Type B pancreatic cell (in vitro differentiated cells): ENCODE data around the gene JAZF1. TPM values are rescaled to one million over a fixed set of nuclear protein-coding genes. Genes with fewer than 3 reads are reported as not detected.

Source experiments
- DNase-seq: peaks from one replicate; pipeline ENCODE4 v3.0.0; 2021; ENCODE audit warnings: mixed read lengths; ENCODE audit not compliant: unreplicated experiment; ENCODE audit errors: extremely low spot score
- H3K27ac Mint-ChIP-seq: 2 replicates; pipeline ENCODE4 v1.8.0; 2021; ENCODE audit warnings: mild to moderate bottlenecking, mixed read lengths
- H3K27me3 Mint-ChIP-seq: 2 replicates; pipeline ENCODE4 v1.8.0; 2021; ENCODE audit warnings: mixed read lengths
- H3K36me3 Mint-ChIP-seq: 2 replicates; pipeline ENCODE4 v1.8.0; 2021; ENCODE audit warnings: mixed read lengths
- H3K4me1 Mint-ChIP-seq: one replicate; pipeline ENCODE4 v1.8.0; 2021; ENCODE audit warnings: mixed read lengths; ENCODE audit not compliant: unreplicated experiment
- H3K4me3 Mint-ChIP-seq: 2 replicates; pipeline ENCODE4 v1.8.0; 2021; ENCODE audit warnings: mild to moderate bottlenecking, mixed read lengths
- H3K9me3 Mint-ChIP-seq: 2 replicates; pipeline ENCODE4 v1.8.0; 2021; ENCODE audit warnings: mixed read lengths
- total RNA-seq: library from RNA; stranded (reverse); gene quantifications from 2 replicates; pipeline ENCODE4 v1.2.1, GENCODE V29; 2021; ENCODE audit warnings: low replicate concordance
- TF ChIP-seq, protein P1 (sequence below): fragments of 200-600 bp; sonication (generic); conservative IDR thresholded peaks from 2 replicates; pipeline ENCODE4 v1.5.0; 2021; ENCODE audit warnings: antibody characterized with exemption, mild to moderate bottlenecking

The JAZF1 gene
- total RNA-seq, 1 donor from 2014 or later, result 4.9 TPM

- Mint-ChIP-seq H3K9me3 (no peaks in the 10 kb centered on the region), H3K4me3 (no peak overlapping the region), H3K36me3 (no peaks in the 10 kb centered on the region), H3K27ac (no peak overlapping the region), H3K4me1 (peaks cover 5% of the 10 kb centered on the region), H3K27me3 (no peaks in the 10 kb centered on the region)
- TF ChIP-seq, protein P1, sequence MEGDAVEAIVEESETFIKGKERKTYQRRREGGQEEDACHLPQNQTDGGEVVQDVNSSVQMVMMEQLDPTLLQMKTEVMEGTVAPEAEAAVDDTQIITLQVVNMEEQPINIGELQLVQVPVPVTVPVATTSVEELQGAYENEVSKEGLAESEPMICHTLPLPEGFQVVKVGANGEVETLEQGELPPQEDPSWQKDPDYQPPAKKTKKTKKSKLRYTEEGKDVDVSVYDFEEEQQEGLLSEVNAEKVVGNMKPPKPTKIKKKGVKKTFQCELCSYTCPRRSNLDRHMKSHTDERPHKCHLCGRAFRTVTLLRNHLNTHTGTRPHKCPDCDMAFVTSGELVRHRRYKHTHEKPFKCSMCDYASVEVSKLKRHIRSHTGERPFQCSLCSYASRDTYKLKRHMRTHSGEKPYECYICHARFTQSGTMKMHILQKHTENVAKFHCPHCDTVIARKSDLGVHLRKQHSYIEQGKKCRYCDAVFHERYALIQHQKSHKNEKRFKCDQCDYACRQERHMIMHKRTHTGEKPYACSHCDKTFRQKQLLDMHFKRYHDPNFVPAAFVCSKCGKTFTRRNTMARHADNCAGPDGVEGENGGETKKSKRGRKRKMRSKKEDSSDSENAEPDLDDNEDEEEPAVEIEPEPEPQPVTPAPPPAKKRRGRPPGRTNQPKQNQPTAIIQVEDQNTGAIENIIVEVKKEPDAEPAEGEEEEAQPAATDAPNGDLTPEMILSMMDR, result no peak
- no peak for DNase-seq
Observed at GRCh38 chr7:28166982-28167715, 13.4 kb downstream of the JAZF1 start.

DNA sequence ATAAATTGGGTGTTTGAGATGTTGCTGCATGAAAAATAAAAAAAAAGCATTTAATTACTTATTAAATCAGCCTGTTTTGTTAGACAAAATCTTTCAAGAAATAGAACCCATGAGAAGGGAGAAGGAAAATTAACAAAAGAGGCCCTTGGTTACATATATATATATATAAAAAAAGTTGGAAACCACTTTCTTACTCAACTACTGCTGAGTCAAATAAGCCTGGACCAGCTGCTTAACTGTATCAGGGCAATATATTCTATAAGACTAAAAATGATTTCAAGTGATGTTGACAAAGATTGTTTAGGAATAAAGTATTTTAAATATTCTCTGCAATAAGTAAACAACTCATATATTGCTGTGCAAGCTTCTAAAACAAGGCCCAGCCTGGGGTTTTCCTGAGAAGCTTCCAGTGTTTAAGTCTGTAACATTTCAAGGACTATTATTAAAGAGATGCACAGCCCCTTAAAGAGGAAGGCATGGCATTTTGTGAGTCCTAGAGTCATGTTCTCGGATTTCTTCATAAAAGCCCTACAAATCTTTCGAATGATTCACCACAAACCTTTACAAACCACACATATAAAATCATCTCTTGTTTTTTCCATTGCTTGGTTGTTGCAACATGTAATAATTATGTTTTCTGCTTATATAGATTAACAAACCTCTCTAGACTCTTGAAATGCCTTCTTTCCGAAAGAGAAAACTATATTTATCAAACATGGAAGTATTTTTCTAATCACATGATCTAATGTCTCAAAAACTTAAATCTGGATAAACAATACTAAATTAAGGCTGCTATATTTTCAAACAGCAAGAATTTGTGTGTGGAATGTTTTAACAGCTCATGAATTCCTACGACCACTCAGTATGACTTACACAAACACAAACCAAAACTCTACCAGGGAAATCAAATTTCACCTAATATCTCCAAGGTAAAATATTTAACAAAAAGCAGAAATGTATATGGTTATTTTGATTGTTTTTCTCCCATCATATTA is 14.3 kb downstream of the JAZF1 start:
- no peak overlapping the region for H3K4me3 Mint-ChIP-seq
- no peak for DNase-seq
- H3K27me3 Mint-ChIP-seq, result no peaks in the 10 kb centered on the region
- TF ChIP-seq, protein P1, result no peak
- no peaks in the 10 kb centered on the region for H3K9me3 Mint-ChIP-seq
- H3K36me3 Mint-ChIP-seq, result no peaks in the 10 kb centered on the region
- no peak overlapping the region for H3K27ac Mint-ChIP-seq
- H3K4me1 Mint-ChIP-seq, result peaks cover 5% of the 10 kb centered on the region

- Mint-ChIP-seq H3K27ac (no peak overlapping the region), H3K4me3 (no peak overlapping the region), H3K9me3 (no peaks in the 10 kb centered on the region), H3K27me3 (no peaks in the 10 kb centered on the region), H3K4me1 (peaks cover 5% of the 10 kb centered on the region), H3K36me3 (no peaks in the 10 kb centered on the region)
- TF ChIP-seq, protein P1, result no peak
- no peak for DNase-seq
Observed at GRCh38 chr7:28165261-28165660, 15.3 kb downstream of the JAZF1 start.

- Mint-ChIP-seq H3K9me3 (no peaks in the 10 kb centered on the region), H3K27me3 (no peaks in the 10 kb centered on the region), H3K4me3 (no peak overlapping the region), H3K4me1 (peaks cover 5% of the 10 kb centered on the region), H3K27ac (no peak overlapping the region), H3K36me3 (no peaks in the 10 kb centered on the region)
- DNase-seq, result no peak
- TF ChIP-seq, protein P1, result no peak
Observed at GRCh38 chr7:28163949-28164348, 16.6 kb downstream of the JAZF1 start.

DNA sequence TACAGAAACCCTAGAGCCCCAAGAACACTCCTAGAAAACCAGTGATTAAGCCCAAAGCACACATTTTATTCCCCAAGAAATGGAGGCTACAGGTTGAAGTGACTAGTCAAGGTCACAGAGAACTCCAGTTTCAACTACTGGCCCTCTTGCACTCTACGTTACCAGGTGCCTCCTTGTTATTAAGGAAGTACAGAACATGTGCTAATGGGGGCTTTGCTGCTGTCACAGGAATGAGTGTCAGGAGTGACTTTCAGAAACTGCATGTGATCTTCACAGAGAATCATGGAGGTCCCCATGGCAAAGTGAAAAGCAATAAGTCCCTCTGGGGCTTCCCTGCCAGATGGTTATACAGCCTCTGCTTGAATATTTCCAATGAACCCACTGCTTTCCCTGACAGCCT is 19.3 kb downstream of the JAZF1 start:
- Mint-ChIP-seq H3K27me3 (no peaks in the 10 kb centered on the region), H3K27ac (no peak overlapping the region), H3K9me3 (no peaks in the 10 kb centered on the region), H3K4me3 (no peak overlapping the region), H3K4me1 (peaks cover 5% of the 10 kb centered on the region), H3K36me3 (no peaks in the 10 kb centered on the region)
- no peak for DNase-seq
- TF ChIP-seq, protein P1, result no peak
